Erythroblast (primary cell): Measurements from ENCODE around the gene ATOX1.

ENCODE experiments used
- DNase-seq, 2 experiments: peaks; one replicate each; lab custom pipeline; 2025; lab: John Stamatoyannopoulos, UW
- GATA1 ChIP-seq: IDR thresholded peaks from 2 replicates; pipeline ENCODE4 v1.6.1; 2011; ENCODE audit warnings: low read depth, mild to moderate bottlenecking, control low read depth, low read length, moderate library complexity
- POLR2A ChIP-seq: IDR thresholded peaks from 2 replicates; pipeline ENCODE4 v1.6.1; 2011; ENCODE audit warnings: mild to moderate bottlenecking, low read length

ATOX1 gene

GRCh38 chr5:151775025-151775606 lies 16.7 kb upstream of the ATOX1 start:
- TF ChIP-seq GATA1 (no peak), POLR2A (no peak)
- DNase-seq = peak in 1 of 2 experiments; percentile 33

GRCh38 chr5:151773951-151774350 lies 15.5 kb upstream of the ATOX1 start:
- peak; percentile 68 to 75 for DNase-seq
- no peak for TF ChIP-seq POLR2A
- TF ChIP-seq GATA1 = no peak

GRCh38 chr5:151772846-151773561 lies 14.6 kb upstream of the ATOX1 start:
- TF ChIP-seq GATA1 = no peak
- TF ChIP-seq POLR2A = peak; percentile 12
- DNase-seq = peak in 1 of 2 experiments; percentile 62

- no peak for TF ChIP-seq POLR2A
- no peak for TF ChIP-seq GATA1
Measured at GRCh38 chr5:151772029-151772845, 13.8 kb upstream of the ATOX1 start.

GRCh38 chr5:151771259-151772028 lies 13.0 kb upstream of the ATOX1 start, which contains the start of gene G3BP1:
Gene G3BP1, plus strand, starts transcription at chr5:151771954. Its CDS starts 14,667 bp downstream, at chr5:151786621.
- peak; percentile 100 for DNase-seq

More at GRCh38 chr5:151772029-151772845, 13.8 kb upstream of the ATOX1 start:
- peak; percentile 82 to 87 for DNase-seq

GRCh38 chr5:151770383-151771258 lies 12.2 kb upstream of the ATOX1 start:
- TF ChIP-seq POLR2A (no peak), GATA1 (no peak)

More at GRCh38 chr5:151771259-151772028, 13.0 kb upstream of the ATOX1 start, which contains the start of gene G3BP1:
- peak; percentile 98 for TF ChIP-seq POLR2A
- TF ChIP-seq GATA1 = no peak

GRCh38 chr5:151766975-151767374 lies 8.5 kb upstream of the ATOX1 start:
- TF ChIP-seq GATA1 (no peak), POLR2A (no peak)
- DNase-seq = no peak

More at GRCh38 chr5:151770383-151771258, 12.2 kb upstream of the ATOX1 start:
- peak; percentile 90 to 94 for DNase-seq

- no peak for TF ChIP-seq GATA1
- TF ChIP-seq POLR2A = no peak
- no peak for DNase-seq
Measured at GRCh38 chr5:151764801-151765200, 6.4 kb upstream of the ATOX1 start.

GRCh38 chr5:151758141-151758429 lies 346 bp downstream of the ATOX1 start:
- TF ChIP-seq POLR2A = no peak
- TF ChIP-seq GATA1 = no peak
- peak in 1 of 2 experiments; percentile 58 for DNase-seq

GRCh38 chr5:151757233-151758140 lies 944 bp downstream of the ATOX1 start:
- peak in 1 of 2 experiments; percentile 52 for DNase-seq
- TF ChIP-seq POLR2A (no peak), GATA1 (no peak)

GRCh38 chr5:151755383-151755782 lies 3.0 kb downstream of the ATOX1 start:
- no peak for TF ChIP-seq POLR2A
- no peak for TF ChIP-seq GATA1
- DNase-seq = no peak
